HG03139 (cell line): ENCODE data around the gene GALNT7.
A peak's percentile ranks its signal among the peaks of the same experiment; 100 is the strongest.
"Not testable (repeated sequence)": the region's sequence is repeated elsewhere in the genome, so short reads cannot be mapped to it uniquely, and the experiment has no call there.

Experiments
- ATAC-seq: cut with Tn5 transposase; IDR thresholded peaks from one replicate; pipeline ENCODE4 v1.9.1; 2021; ENCODE audit not compliant: unreplicated experiment

GALNT7 gene

GRCh38 chr4:173168396-173169177 lies at the start of gene GALNT7:
TSS of gene GALNT7 (plus strand) at chr4:173168811. CDS start at chr4:173168836, 25 bp downstream.
- ATAC-seq: peak; percentile 28

- ATAC-seq: not testable (repeated sequence)
These were observed 49.8 kb upstream of the GALNT7 start for GRCh38 chr4:173118819-173119218.

- no peak for ATAC-seq
These were observed 48.8 kb upstream of the GALNT7 start for GRCh38 chr4:173119818-173120217.

- ATAC-seq: peak; percentile 99
These were observed 47.5 kb upstream of the GALNT7 start for GRCh38 chr4:173121076-173121561.

- no peak for ATAC-seq
These were observed 44.3 kb upstream of the GALNT7 start for GRCh38 chr4:173124209-173124865.

GRCh38 chr4:173125216-173125812 lies 43.3 kb upstream of the GALNT7 start:
- no peak for ATAC-seq

GRCh38 chr4:173128199-173128890 lies 40.3 kb upstream of the GALNT7 start:
- ATAC-seq: no peak

- no peak for ATAC-seq
These were observed 37.9 kb upstream of the GALNT7 start for GRCh38 chr4:173130687-173131086.

- no peak for ATAC-seq
These were observed 34.2 kb upstream of the GALNT7 start for GRCh38 chr4:173134426-173134825.

- no peak for ATAC-seq
These were observed 33.3 kb upstream of the GALNT7 start for GRCh38 chr4:173135241-173135847.

GRCh38 chr4:173138624-173139023 lies 30.0 kb upstream of the GALNT7 start:
- ATAC-seq: no peak

- no peak for ATAC-seq
These were observed 29.1 kb upstream of the GALNT7 start for GRCh38 chr4:173139561-173139960.

- no peak for ATAC-seq
These were observed 23.5 kb upstream of the GALNT7 start for GRCh38 chr4:173145131-173145530.

- ATAC-seq: no peak
These were observed 22.2 kb upstream of the GALNT7 start for GRCh38 chr4:173146456-173146855.

GRCh38 chr4:173151496-173151895 lies 17.1 kb upstream of the GALNT7 start:
- ATAC-seq: no peak

- ATAC-seq: no peak
These were observed 16.5 kb upstream of the GALNT7 start for GRCh38 chr4:173152104-173152503.

- no peak for ATAC-seq
These were observed 15.2 kb upstream of the GALNT7 start for GRCh38 chr4:173153445-173153844.

GRCh38 chr4:173159791-173160190 lies 8.8 kb upstream of the GALNT7 start:
- ATAC-seq: no peak

GRCh38 chr4:173160871-173161270 lies 7.7 kb upstream of the GALNT7 start:
- no peak for ATAC-seq

GRCh38 chr4:173161311-173161710 lies 7.3 kb upstream of the GALNT7 start:
- no peak for ATAC-seq

GRCh38 chr4:173165706-173166105 lies 2.9 kb upstream of the GALNT7 start:
- no peak for ATAC-seq
